ENCODE results near the gene QSER1.

DNA sequence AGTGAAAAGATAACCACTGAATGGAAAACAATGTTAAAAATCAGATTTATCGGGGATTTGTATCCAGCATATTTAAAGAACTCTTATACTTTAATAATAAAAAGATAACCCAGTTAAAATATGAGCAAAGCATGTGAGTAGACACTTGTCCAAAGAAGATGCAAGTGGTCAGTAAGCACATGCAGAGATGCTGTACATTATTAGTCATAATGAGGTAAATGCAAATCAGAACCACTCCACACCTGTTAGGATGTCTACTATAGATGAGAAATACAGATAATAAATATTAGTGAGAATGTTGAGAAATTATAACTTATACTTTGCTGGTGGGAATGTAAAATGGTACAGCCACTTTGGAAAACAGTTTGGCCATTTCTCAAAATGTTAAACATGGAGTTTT lies 28.0 kb downstream of the QSER1 start:
- no peak for TF ChIP-seq POLR2A (IDR thresholded peaks at IDR 0.05)
- TF ChIP-seq, protein P1, sequence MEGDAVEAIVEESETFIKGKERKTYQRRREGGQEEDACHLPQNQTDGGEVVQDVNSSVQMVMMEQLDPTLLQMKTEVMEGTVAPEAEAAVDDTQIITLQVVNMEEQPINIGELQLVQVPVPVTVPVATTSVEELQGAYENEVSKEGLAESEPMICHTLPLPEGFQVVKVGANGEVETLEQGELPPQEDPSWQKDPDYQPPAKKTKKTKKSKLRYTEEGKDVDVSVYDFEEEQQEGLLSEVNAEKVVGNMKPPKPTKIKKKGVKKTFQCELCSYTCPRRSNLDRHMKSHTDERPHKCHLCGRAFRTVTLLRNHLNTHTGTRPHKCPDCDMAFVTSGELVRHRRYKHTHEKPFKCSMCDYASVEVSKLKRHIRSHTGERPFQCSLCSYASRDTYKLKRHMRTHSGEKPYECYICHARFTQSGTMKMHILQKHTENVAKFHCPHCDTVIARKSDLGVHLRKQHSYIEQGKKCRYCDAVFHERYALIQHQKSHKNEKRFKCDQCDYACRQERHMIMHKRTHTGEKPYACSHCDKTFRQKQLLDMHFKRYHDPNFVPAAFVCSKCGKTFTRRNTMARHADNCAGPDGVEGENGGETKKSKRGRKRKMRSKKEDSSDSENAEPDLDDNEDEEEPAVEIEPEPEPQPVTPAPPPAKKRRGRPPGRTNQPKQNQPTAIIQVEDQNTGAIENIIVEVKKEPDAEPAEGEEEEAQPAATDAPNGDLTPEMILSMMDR (IDR thresholded peaks at IDR 0.05), result no peak
